HG03280 (cell line): Measurements from ENCODE around the gene SPATS2L.
A peak's percentile ranks its signal among the peaks of the same experiment; 100 is the strongest.

Experiments
- ATAC-seq: cut with Tn5 transposase; IDR thresholded peaks from one replicate; pipeline ENCODE4 v1.9.1; 2021; ENCODE audit warnings: mild to moderate bottlenecking, moderate library complexity; ENCODE audit not compliant: unreplicated experiment

Gene SPATS2L

DNA sequence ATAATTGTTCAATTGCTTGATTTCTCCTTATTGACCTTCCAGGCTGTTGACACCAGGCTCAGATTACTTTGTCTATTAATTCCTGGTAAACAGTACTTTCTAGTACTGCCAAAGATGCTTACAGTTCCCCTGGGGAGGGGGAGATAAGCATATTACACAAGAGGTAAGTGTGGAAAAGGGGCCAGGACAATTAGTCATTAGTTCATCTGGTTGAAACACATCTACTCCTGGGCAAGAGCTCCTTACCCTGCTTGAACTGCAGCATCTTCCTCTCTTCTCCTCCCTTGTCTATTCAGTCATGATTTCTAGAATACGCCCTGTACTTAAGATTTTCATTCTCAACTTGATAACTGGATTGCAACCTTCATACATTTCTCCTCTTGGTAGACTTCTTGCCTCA is 10.4 kb upstream of the SPATS2L start:
- ATAC-seq = no peak

DNA sequence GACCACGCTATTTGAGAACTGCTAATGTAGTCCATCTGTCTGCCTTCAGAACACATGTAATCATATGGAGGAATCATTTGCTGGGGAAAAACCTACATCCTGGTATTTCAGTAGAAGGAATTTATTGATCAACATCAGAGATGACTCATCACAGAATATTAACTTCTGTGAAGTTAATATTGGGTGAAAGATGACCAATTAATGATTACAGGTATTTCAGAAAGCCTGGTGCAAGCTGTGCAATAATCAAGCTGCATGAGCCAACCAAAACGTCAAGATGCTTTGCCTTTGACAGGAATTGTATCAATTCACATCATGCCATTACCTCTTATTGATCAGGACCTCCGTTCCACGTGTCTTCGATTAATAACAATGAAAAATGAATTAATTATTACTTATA is 9.4 kb upstream of the SPATS2L start:
- no peak for ATAC-seq

DNA sequence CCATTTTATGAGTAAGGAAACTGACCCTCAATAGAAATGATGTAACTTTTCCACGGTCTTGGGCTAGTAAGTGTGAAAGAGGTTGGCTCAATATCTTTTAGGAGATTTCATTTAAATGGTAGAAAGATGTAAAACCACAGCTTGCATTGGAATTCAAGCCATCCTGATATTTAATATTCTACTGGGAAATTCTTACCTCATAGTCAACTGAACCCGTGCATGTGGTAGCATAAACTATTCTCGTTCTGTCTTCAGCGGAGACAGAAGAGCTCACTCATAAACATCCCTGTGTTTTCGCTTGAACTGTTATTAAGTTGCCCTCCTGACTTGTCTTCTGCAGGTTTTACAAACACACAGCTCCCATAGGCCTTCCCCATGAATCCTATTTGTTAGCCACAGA is 8.5 kb upstream of the SPATS2L start:
- ATAC-seq = no peak

- no peak for ATAC-seq
Measured at GRCh38 chr2:200298816-200299215, 7.7 kb upstream of the SPATS2L start.

DNA sequence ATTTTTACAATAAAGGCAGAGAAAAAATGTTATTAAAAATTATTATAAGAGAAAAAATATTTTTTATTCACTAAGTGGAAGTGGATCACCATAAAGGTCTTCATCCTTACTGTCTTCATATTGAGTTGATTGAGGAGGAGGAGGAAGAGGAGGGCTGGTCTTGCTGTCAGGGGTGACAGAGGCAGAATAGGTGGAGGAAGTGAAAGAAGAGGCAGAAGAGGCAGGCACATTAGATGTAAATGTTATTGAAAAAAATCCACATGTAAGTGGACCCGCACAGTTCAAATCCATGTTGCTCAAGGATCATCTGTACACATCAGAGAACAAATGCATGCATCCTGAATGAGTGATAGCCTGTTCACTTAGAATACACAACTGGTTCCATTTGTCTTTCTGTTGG is 6.4 kb upstream of the SPATS2L start:
- no peak for ATAC-seq

DNA sequence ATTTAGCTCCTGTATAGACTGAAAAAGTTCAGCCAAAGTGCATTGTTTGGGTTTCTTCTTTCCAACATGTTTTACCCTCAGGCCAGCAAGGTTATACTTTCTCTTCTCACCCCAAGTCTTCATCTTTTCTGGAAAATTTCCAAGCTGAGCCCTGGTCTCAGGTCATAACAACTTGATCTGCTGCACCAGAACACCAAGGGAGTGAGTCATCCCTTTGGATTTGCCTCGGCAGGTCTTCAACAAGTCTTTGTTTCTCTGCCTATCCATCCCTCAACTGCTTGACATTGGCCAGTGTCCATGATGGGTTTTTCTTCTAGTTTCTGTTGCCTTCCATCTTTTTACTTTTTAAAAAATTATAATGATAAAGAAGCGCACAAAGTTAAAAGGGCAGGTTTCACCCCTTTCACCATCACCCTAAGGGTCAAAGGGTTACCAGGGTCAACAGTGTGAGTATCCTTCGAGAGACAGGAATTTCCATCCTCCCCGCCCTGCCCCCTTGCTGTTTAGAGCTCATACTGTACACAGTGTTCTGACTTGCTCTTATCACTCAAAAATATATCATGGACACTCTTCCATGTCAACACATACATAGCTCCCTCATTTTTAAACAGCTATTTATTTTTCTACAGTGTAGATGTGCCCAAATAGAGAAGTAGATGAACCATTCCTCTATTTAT is 5.7 kb upstream of the SPATS2L start:
- ATAC-seq = no peak

GRCh38 chr2:200301953-200302858 is 4.3 kb upstream of the SPATS2L start:
- no peak for ATAC-seq

DNA sequence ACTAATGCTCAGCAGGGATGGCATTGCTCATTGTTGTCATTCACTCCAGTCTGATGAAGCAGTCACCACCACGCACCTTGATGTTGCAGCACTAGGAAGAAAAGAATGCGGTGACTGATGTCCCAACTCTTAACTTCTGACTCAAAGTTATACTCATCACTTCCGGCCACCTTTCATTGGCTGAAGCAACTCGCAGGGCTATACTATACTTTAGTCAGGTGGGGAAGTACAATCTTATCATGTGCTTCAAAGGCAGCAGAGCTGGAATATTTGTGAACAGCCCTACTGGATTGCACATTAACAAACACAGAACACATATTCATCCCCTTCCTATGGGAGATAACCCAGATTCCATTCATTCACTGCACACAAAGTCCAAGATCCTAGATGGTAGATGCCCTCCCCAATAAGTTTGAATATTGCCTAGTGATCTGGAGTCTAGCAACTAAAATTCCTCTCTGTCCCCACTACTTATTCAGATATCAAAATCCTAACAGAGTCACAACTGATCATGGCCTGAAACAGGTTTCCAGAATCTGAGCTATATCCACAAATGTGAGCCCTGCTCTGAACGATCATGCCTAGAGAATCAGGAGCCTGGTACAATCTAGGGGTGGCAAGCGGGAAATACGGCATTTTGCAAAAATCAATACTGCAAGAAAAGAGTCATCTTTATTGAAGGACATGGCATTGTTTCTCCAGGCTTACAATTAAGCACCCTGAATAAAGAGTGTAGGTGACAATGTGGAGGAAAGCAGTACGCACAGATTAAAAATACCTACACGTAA is 3.4 kb upstream of the SPATS2L start:
- no peak for ATAC-seq

- no peak for ATAC-seq
Measured at GRCh38 chr2:200305797-200306195, 697 bp upstream of the SPATS2L start.

- ATAC-seq = peak; percentile 49
Measured at GRCh38 chr2:200306931-200307723, 634 bp downstream of the SPATS2L start.

DNA sequence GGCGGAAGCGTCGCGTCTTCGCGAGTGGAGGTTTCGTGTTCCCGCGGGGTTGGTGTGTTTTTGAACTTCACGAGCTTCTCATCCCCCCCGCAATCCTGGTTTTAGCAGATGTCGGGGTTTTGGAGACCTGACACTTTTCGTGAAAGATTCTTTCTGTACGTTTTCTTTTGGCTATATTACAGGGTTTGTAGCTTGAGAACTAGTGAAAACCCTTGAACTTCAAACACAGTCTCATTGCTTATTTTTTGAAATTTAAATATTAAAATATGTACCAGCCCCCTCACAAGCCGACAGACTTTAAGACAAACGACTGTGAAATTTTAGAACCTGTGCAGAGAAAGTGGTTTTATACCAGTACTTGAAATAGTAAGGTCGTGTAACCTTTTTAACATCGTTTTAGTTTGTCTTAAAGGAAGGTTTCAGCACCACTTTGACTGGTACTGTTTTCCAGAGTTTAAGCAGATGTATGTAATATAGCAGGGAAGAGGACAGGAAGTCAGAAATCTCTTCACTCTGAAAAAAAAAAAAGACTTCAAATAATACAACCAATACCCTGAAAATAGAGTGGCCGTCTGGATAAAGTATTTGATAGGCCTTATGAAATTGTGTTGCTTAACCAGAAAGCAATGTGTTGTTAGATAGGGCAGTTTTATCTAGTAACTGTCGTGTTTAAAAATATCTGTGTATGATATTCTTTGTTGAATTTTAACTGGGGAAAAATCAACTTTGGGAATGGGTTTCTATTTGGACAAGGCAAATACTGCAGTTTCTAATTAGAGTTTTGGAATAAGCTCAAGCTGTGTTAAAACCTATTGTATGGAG is 1.4 kb downstream of the SPATS2L start:
- ATAC-seq = no peak

- ATAC-seq = no peak
Measured at GRCh38 chr2:200308546-200309295, 2.2 kb downstream of the SPATS2L start.

- no peak for ATAC-seq
Measured at GRCh38 chr2:200309296-200310049, 3.0 kb downstream of the SPATS2L start.

DNA sequence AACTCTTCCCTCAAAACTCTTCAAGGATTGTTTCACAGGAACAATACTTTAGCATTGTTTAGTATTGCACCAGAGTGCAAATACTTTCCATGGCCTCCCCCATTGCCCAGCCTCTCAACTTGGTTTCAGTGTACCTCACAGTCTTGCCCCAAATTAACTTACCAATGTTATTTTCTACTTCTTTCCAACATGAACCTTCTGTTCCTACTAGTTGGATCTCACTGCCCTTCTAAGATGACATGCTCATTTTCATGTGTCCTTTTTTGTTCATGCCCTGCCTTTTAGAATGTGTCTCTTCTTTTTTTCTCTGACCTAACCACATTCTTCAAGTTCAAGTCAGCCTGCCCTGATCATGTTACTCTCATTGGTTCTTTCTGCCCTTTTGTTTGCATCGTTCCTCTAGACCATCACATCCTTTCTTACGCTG is 4.1 kb downstream of the SPATS2L start:
- no peak for ATAC-seq

- no peak for ATAC-seq
Measured at GRCh38 chr2:200311139-200311538, 4.6 kb downstream of the SPATS2L start.

DNA sequence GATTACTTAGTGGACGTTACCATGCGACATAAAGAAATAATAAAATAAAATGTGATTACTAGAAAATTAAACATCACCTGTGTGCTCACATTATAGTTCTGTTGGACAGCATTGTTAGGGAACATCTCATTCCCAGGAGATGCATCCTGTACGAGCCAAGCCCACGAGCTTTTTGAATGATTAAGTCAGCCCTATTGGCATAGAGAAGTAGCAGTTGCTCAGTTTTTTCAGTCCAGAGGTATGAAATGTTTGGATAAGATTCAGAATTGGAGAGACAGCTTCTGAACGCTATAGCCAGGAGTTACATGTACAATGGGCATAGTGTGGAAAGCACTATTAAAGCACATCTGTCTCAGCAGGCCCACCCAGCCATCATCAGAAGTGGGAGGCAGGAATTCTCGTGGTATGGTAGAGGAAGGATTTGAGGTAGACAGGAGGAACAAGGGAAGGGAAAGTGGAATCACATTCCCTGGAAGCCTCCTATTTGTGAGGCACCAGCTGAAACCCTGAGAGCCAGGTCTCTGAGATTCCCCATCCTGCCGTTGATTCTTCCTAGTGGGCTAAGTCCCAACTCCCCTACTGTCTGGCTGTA is 8.6 kb downstream of the SPATS2L start:
- no peak for ATAC-seq

- ATAC-seq = no peak
Measured at GRCh38 chr2:200317975-200318374, 11.5 kb downstream of the SPATS2L start.

GRCh38 chr2:200318940-200319435 is 12.5 kb downstream of the SPATS2L start:
- ATAC-seq = no peak
